ENCODE data around the gene DTD2. TPM values are rescaled to one million over a fixed set of nuclear protein-coding genes. Genes with fewer than 3 reads are reported as not detected.
A peak's percentile ranks its signal among the peaks of the same experiment; 100 is the strongest.
"Not testable (repeated sequence)": the region's sequence is repeated elsewhere in the genome, so short reads cannot be mapped to it uniquely, and the experiment has no call there.

Gene DTD2
- total RNA-seq, 2 donors from 2014 or later = 12.7 to 14.9 TPM

GRCh38 chr14:31440280-31440679 is 17.0 kb downstream of the DTD2 start:
- peaks cover 22% of the 10 kb centered on the region for H3K36me3 Mint-ChIP-seq (ENCODE audit: low read depth)
- no peaks in the 10 kb centered on the region for H3K27me3 ChIP-seq (ENCODE audit: control insufficient read depth, insufficient read depth, low read length, poor library complexity, severe bottlenecking)
- H3K27ac ChIP-seq (ENCODE audit: low read depth, low read length) = peak overlapping the region; percentile 49
- peaks cover 19% of the 10 kb centered on the region for H3K9me3 Mint-ChIP-seq
- H3K4me3 ChIP-seq (ENCODE audit: low read length) = no peak overlapping the region
- TF ChIP-seq, protein P1, sequence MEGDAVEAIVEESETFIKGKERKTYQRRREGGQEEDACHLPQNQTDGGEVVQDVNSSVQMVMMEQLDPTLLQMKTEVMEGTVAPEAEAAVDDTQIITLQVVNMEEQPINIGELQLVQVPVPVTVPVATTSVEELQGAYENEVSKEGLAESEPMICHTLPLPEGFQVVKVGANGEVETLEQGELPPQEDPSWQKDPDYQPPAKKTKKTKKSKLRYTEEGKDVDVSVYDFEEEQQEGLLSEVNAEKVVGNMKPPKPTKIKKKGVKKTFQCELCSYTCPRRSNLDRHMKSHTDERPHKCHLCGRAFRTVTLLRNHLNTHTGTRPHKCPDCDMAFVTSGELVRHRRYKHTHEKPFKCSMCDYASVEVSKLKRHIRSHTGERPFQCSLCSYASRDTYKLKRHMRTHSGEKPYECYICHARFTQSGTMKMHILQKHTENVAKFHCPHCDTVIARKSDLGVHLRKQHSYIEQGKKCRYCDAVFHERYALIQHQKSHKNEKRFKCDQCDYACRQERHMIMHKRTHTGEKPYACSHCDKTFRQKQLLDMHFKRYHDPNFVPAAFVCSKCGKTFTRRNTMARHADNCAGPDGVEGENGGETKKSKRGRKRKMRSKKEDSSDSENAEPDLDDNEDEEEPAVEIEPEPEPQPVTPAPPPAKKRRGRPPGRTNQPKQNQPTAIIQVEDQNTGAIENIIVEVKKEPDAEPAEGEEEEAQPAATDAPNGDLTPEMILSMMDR (conservative IDR thresholded peaks at IDR 0.05) = no peak
- no peaks in the 10 kb centered on the region for H3K4me1 Mint-ChIP-seq
- H3K36me3 ChIP-seq (ENCODE audit: control insufficient read depth, insufficient read depth, low read length) = no peaks in the 10 kb centered on the region
- H3K9me3 ChIP-seq (ENCODE audit: control insufficient read depth, low read length) = peaks cover 10% of the 10 kb centered on the region
- H3K4me1 ChIP-seq (ENCODE audit: control insufficient read depth, insufficient read depth, low read length) = no peaks in the 10 kb centered on the region
- H3K9ac ChIP-seq (ENCODE audit: extremely low read depth, low read length, poor library complexity, severe bottlenecking) = no peak overlapping the region
- no peaks in the 10 kb centered on the region for H3K27me3 Mint-ChIP-seq (ENCODE audit: insufficient read depth)
- no peak for DNase-seq
- H3K27ac Mint-ChIP-seq = no peak overlapping the region
- H3K4me3 Mint-ChIP-seq = no peak overlapping the region

DNA sequence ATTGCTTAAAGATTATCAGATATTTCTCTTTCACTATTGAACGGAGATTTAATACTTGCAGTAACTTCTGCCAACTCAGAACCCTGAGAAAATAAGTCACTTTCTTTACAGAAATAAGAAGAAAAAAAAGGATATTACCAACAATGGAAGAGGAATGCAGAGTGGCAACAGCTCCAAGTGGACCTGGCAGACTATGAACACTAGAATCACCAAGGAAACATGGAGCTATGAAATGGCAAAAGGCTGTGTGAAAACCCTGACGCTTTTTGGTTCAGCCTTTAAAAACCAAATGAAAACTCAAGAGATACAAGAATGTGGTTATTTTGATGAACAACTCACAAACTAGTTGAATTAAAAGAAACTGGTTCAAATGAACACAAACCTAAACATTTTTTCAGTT is 17.7 kb downstream of the DTD2 start:
- peaks cover 19% of the 10 kb centered on the region for H3K9me3 Mint-ChIP-seq
- WGBS, 2 experiments (ENCODE audit: insufficient coverage in 1 of 2, insufficient read length in 1 of 2) = 75 to 90% methylated on average over 2 of the region's 2 CpGs
- H3K9me3 ChIP-seq (ENCODE audit: control insufficient read depth, low read length) = peaks cover 10% of the 10 kb centered on the region
- DNase-seq = no peak
- H3K4me3 Mint-ChIP-seq = no peak overlapping the region
- H3K27ac Mint-ChIP-seq = no peak overlapping the region
- no peak overlapping the region for H3K4me3 ChIP-seq (ENCODE audit: low read length)
- peak overlapping the region; percentile 49 for H3K27ac ChIP-seq (ENCODE audit: low read depth, low read length)
- no peaks in the 10 kb centered on the region for H3K27me3 ChIP-seq (ENCODE audit: control insufficient read depth, insufficient read depth, low read length, poor library complexity, severe bottlenecking)
- TF ChIP-seq, protein P1 (conservative IDR thresholded peaks at IDR 0.05) = no peak
- peaks cover 22% of the 10 kb centered on the region for H3K36me3 Mint-ChIP-seq (ENCODE audit: low read depth)
- no peaks in the 10 kb centered on the region for H3K36me3 ChIP-seq (ENCODE audit: control insufficient read depth, insufficient read depth, low read length)
- H3K4me1 Mint-ChIP-seq = no peaks in the 10 kb centered on the region
- no peak overlapping the region for H3K9ac ChIP-seq (ENCODE audit: extremely low read depth, low read length, poor library complexity, severe bottlenecking)
- H3K4me1 ChIP-seq (ENCODE audit: control insufficient read depth, insufficient read depth, low read length) = no peaks in the 10 kb centered on the region
- H3K27me3 Mint-ChIP-seq (ENCODE audit: insufficient read depth) = no peaks in the 10 kb centered on the region

DNA sequence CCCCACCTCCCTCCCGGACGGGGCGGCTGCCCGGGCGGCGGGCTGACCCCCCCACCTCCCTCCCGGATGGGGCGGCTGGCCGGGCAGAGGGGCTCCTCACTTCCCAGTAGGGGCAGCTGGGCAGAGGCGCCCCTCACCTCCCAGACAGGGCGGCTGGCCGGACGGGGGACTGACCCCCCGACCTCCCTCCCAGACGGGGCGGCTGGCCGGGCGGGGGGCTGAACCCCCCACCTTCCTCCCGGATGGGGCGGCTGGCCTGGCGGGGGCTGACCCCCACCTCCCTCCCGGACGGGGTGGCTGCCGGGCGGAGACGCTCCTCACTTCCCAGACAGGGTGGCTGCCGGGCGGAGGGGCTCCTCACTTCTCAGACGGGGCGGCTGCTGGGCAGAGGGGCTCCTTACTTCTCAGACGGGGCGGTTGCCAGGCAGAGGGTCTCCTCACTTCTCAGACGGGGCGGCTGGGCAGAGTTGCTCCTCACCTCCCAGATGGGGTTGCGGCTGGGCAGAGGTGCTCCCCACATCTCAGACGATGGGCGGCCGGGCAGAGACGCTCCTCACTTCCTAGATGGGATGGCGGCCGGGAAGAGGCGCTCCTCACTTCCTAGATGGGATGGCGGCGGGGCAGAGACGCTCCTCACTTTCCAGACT is 20.1 kb downstream of the DTD2 start:
- not testable (repeated sequence) for H3K4me1 ChIP-seq (ENCODE audit: control insufficient read depth, insufficient read depth, low read length); H3K36me3 ChIP-seq (ENCODE audit: control insufficient read depth, insufficient read depth, low read length); H3K9ac ChIP-seq (ENCODE audit: extremely low read depth, low read length, poor library complexity, severe bottlenecking); H3K27ac ChIP-seq (ENCODE audit: low read depth, low read length); H3K4me1 Mint-ChIP-seq; H3K4me3 ChIP-seq (ENCODE audit: low read length); H3K27me3 Mint-ChIP-seq (ENCODE audit: insufficient read depth); H3K4me3 Mint-ChIP-seq; H3K27me3 ChIP-seq (ENCODE audit: control insufficient read depth, insufficient read depth, low read length, poor library complexity, severe bottlenecking); H3K27ac Mint-ChIP-seq; DNase-seq
- Mint-ChIP-seq H3K9me3 (peaks cover 21% of the 10 kb centered on the region), H3K36me3 (ENCODE audit: low read depth) (peaks cover 21% of the 10 kb centered on the region)
- WGBS, 2 experiments (ENCODE audit: insufficient coverage in 1 of 2, insufficient read length in 1 of 2) = 85 to 100% methylated on average over 3 to 10 of the region's 45 CpGs
- H3K9me3 ChIP-seq (ENCODE audit: control insufficient read depth, low read length) = peaks cover 13% of the 10 kb centered on the region

GRCh38 chr14:31435276-31435675 is 22.0 kb downstream of the DTD2 start:
- Histone ChIP-seq H3K9me3 (ENCODE audit: control insufficient read depth, low read length) (peaks cover 16% of the 10 kb centered on the region), H3K27me3 (ENCODE audit: control insufficient read depth, insufficient read depth, low read length, poor library complexity, severe bottlenecking) (no peaks in the 10 kb centered on the region), H3K36me3 (ENCODE audit: control insufficient read depth, insufficient read depth, low read length) (no peaks in the 10 kb centered on the region), H3K4me1 (ENCODE audit: control insufficient read depth, insufficient read depth, low read length) (no peaks in the 10 kb centered on the region), H3K4me3 (ENCODE audit: low read length) (no peak overlapping the region), H3K9ac (ENCODE audit: extremely low read depth, low read length, poor library complexity, severe bottlenecking) (no peak overlapping the region), H3K27ac (ENCODE audit: low read depth, low read length) (no peak overlapping the region)
- no peaks in the 10 kb centered on the region for H3K27me3 Mint-ChIP-seq (ENCODE audit: insufficient read depth)
- no peak overlapping the region for H3K27ac Mint-ChIP-seq
- peaks cover 25% of the 10 kb centered on the region for H3K36me3 Mint-ChIP-seq (ENCODE audit: low read depth)
- H3K4me1 Mint-ChIP-seq = no peaks in the 10 kb centered on the region
- H3K9me3 Mint-ChIP-seq = peaks cover 25% of the 10 kb centered on the region
- no peak for DNase-seq
- TF ChIP-seq, protein P1 (conservative IDR thresholded peaks at IDR 0.05) = no peak
- H3K4me3 Mint-ChIP-seq = no peak overlapping the region
